Panc1 (cell line): Measurements from ENCODE around the gene SORL1. TPM values are rescaled to one million over a fixed set of nuclear protein-coding genes. Genes with fewer than 3 reads are reported as not detected.

Experiments used
- ATAC-seq: fragments of 200-7000 bp; cut with Tn5 transposase; 2 replicates; pipeline ENCODE4 v1.9.1; 2020; ENCODE audit warnings: mild to moderate bottlenecking, moderate library complexity
- BruUV-seq: library from RNA; stranded (reverse); fragments of 400-500 nt; replicated peaks from 2 replicates; lab custom pipeline; 2021; lab: Mats Ljungman, UMichigan
- CTCF ChIA-PET: fragments of 300-600 bp; sonication (Branson Sonifier 250); formaldehyde crosslinking; loops from one replicate; lab custom pipeline; 2022; ENCODE audit warnings: antibody characterized with exemption; lab: Charles Lee
- POLR2A ChIA-PET: fragments of 300-600 bp; sonication (Branson Sonifier 250); formaldehyde crosslinking; loops from one replicate; lab custom pipeline; 2022; ENCODE audit warnings: antibody characterized with exemption; lab: Charles Lee
- DNase-seq: peaks from one replicate; pipeline ENCODE4 v3.0.0-alpha.2; 2010; ENCODE audit warnings: low read depth, low spot score
- H3K27ac ChIP-seq: 2 replicates; pipeline ENCODE4 v1.5.1; 2011; ENCODE audit warnings: mild to moderate bottlenecking, low read length, inconsistent platforms
- H3K27me3 ChIP-seq: fragments of 200-500 bp; sonication (Bioruptor generic); 2 replicates; pipeline ENCODE4 v1.6.0; 2014; ENCODE audit warnings: low read length, inconsistent platforms; ENCODE audit not compliant: control insufficient read depth, insufficient read depth
- H3K36me3 ChIP-seq: fragments of 200-500 bp; sonication (Bioruptor generic); 2 replicates; pipeline ENCODE4 v1.5.1; 2014; ENCODE audit warnings: inconsistent platforms, mild to moderate bottlenecking, low read length, moderate library complexity; ENCODE audit not compliant: control insufficient read depth, insufficient read depth
- H3K4me1 ChIP-seq: 2 replicates; pipeline ENCODE4 v1.5.1; 2011; ENCODE audit warnings: inconsistent platforms, mild to moderate bottlenecking, low read length, moderate library complexity; ENCODE audit not compliant: control insufficient read depth, insufficient read depth
- H3K4me3 ChIP-seq, 2 experiments: 2 replicates each; pipeline ENCODE4 v1.5.1; 2011 to 2012; ENCODE audit warnings: low read depth in 2 of 2, low read length in 2 of 2, mild to moderate bottlenecking in 2 of 2, inconsistent platforms in 1 of 2, moderate library complexity in 1 of 2
- H3K9me3 ChIP-seq: fragments of 200-500 bp; sonication (Bioruptor generic); 2 replicates; pipeline ENCODE4 v1.5.1; 2014; ENCODE audit warnings: low read depth, mild to moderate bottlenecking, inconsistent platforms, low read length, moderate library complexity; ENCODE audit not compliant: control insufficient read depth, insufficient read depth
- POLR2AphosphoS5 ChIP-seq: IDR thresholded peaks from 2 replicates; pipeline ENCODE4 v1.6.1; 2012; ENCODE audit warnings: mild to moderate bottlenecking, low read depth, low read length, moderate library complexity
- SIN3A ChIP-seq: IDR thresholded peaks from 2 replicates; pipeline ENCODE4 v1.6.1; 2012; ENCODE audit warnings: low read depth, mild to moderate bottlenecking, low read length, moderate library complexity, borderline replicate concordance; ENCODE audit not compliant: insufficient read depth
- TCF7L2 ChIP-seq: IDR thresholded peaks from 2 replicates; pipeline ENCODE4 v1.6.1; 2011; ENCODE audit warnings: mild to moderate bottlenecking, low read depth, low read length, inconsistent platforms
- in situ Hi-C: cut with HindIII; loops from 2 replicates; pipeline ENCODE4 v1.10.0; 2016; ENCODE audit warnings: low sequenced_read_pairs, low pct_unique_long_range_greater_than_20kb
- intact Hi-C: fragments of 100-400 bp; cut with micrococcal nuclease; formaldehyde crosslinking; loops from one replicate; pipeline ENCODE4 v1.10.0; 2022; ENCODE audit not compliant: unreplicated experiment
- total RNA-seq: library from RNA; stranded (reverse); gene quantifications from one replicate; pipeline ENCODE4 v1.2.1, GENCODE V29; 2021; ENCODE audit not compliant: unreplicated experiment
- TF ChIP-seq, protein P1 (sequence below), 2 experiments: IDR thresholded peaks; 2 replicates each; pipeline ENCODE4 v1.6.1; 2011 to 2012; ENCODE audit warnings: low read depth in 2 of 2, control low read depth in 1 of 2, low read length in 1 of 2, mild to moderate bottlenecking in 1 of 2, moderate library complexity in 1 of 2; ENCODE audit not compliant: insufficient read depth in 1 of 2
- TF ChIP-seq, protein P2 (sequence below): fragments of 450-650 bp; IDR thresholded peaks from 2 replicates; pipeline ENCODE4 v1.5.1; 2017; ENCODE audit warnings: mild to moderate bottlenecking

Gene SORL1
- total RNA-seq, 1 experiment from 2014 or later, result 36.3 TPM

- intact Hi-C loops, result no loop called here
- no peaks in the 10 kb centered on the region for H3K27me3 ChIP-seq
- no peak overlapping the region for H3K27ac ChIP-seq
- H3K36me3 ChIP-seq, result no peaks in the 10 kb centered on the region
- DNase-seq (no peak), ATAC-seq (no peak)
- H3K4me3 ChIP-seq, result no peak overlapping the region
- TF ChIP-seq, protein P1, sequence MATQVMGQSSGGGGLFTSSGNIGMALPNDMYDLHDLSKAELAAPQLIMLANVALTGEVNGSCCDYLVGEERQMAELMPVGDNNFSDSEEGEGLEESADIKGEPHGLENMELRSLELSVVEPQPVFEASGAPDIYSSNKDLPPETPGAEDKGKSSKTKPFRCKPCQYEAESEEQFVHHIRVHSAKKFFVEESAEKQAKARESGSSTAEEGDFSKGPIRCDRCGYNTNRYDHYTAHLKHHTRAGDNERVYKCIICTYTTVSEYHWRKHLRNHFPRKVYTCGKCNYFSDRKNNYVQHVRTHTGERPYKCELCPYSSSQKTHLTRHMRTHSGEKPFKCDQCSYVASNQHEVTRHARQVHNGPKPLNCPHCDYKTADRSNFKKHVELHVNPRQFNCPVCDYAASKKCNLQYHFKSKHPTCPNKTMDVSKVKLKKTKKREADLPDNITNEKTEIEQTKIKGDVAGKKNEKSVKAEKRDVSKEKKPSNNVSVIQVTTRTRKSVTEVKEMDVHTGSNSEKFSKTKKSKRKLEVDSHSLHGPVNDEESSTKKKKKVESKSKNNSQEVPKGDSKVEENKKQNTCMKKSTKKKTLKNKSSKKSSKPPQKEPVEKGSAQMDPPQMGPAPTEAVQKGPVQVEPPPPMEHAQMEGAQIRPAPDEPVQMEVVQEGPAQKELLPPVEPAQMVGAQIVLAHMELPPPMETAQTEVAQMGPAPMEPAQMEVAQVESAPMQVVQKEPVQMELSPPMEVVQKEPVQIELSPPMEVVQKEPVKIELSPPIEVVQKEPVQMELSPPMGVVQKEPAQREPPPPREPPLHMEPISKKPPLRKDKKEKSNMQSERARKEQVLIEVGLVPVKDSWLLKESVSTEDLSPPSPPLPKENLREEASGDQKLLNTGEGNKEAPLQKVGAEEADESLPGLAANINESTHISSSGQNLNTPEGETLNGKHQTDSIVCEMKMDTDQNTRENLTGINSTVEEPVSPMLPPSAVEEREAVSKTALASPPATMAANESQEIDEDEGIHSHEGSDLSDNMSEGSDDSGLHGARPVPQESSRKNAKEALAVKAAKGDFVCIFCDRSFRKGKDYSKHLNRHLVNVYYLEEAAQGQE (IDR thresholded peaks at IDR 0.05; ENCODE audit: insufficient read depth in 1 of 2, low read depth in 2 of 2, low read length in 1 of 2), result no peak
- TF ChIP-seq TCF7L2 (no peak), SIN3A (no peak), POLR2AphosphoS5 (no peak)
- TF ChIP-seq, protein P2, sequence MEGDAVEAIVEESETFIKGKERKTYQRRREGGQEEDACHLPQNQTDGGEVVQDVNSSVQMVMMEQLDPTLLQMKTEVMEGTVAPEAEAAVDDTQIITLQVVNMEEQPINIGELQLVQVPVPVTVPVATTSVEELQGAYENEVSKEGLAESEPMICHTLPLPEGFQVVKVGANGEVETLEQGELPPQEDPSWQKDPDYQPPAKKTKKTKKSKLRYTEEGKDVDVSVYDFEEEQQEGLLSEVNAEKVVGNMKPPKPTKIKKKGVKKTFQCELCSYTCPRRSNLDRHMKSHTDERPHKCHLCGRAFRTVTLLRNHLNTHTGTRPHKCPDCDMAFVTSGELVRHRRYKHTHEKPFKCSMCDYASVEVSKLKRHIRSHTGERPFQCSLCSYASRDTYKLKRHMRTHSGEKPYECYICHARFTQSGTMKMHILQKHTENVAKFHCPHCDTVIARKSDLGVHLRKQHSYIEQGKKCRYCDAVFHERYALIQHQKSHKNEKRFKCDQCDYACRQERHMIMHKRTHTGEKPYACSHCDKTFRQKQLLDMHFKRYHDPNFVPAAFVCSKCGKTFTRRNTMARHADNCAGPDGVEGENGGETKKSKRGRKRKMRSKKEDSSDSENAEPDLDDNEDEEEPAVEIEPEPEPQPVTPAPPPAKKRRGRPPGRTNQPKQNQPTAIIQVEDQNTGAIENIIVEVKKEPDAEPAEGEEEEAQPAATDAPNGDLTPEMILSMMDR, result no peak
- H3K4me1 ChIP-seq, result peaks cover 6% of the 10 kb centered on the region; the same call in 1 of the 2 replicates
- CTCF ChIA-PET, result no interaction called here
- POLR2A ChIA-PET, result no interaction called here
- in situ Hi-C loops, result no loop called here
- no peaks in the 10 kb centered on the region for H3K9me3 ChIP-seq
- BruUV-seq, result no TSS peak
Observed at GRCh38 chr11:121557348-121557747, 105.2 kb downstream of the SORL1 start.

GRCh38 chr11:121559606-121560200 is 107.6 kb downstream of the SORL1 start:
- CTCF ChIA-PET, result no interaction called here
- Histone ChIP-seq H3K4me1 (no peaks in the 10 kb centered on the region), H3K4me3 (no peak overlapping the region), H3K27me3 (no peaks in the 10 kb centered on the region), H3K36me3 (no peaks in the 10 kb centered on the region), H3K9me3 (no peaks in the 10 kb centered on the region), H3K27ac (no peak overlapping the region)
- intact Hi-C loops, result no loop called here
- TF ChIP-seq, protein P1 (IDR thresholded peaks at IDR 0.05; ENCODE audit: insufficient read depth in 1 of 2, low read depth in 2 of 2, low read length in 1 of 2), result no peak
- TF ChIP-seq POLR2AphosphoS5, result no peak
- no peak for TF ChIP-seq SIN3A
- TF ChIP-seq TCF7L2, result no peak
- TF ChIP-seq, protein P2, result no peak
- POLR2A ChIA-PET, result no interaction called here
- in situ Hi-C loops, result no loop called here
- BruUV-seq, result no TSS peak
- ATAC-seq (no peak), DNase-seq (no peak)
